WTC11 (cell line): Measurements from ENCODE around the gene SLC22A4. TPM values are rescaled to one million over a fixed set of nuclear protein-coding genes. Genes with fewer than 3 reads are reported as not detected.

Experiments used
- ATAC-seq: fragments of 200-7000 bp; cut with Tn5 transposase; 2 replicates; pipeline ENCODE4 v1.10.0; 2021; ENCODE audit warnings: mild to moderate bottlenecking, moderate library complexity
- CTCF ChIA-PET: fragments of 300-600 bp; sonication (Branson Sonifier 250); formaldehyde crosslinking; loops from one replicate; lab custom pipeline; 2021; ENCODE audit warnings: antibody characterized with exemption; lab: Charles Lee
- POLR2A ChIA-PET: fragments of 350-600 bp; sonication (Branson Sonifier 250); formaldehyde crosslinking; loops from one replicate; lab custom pipeline; 2021; ENCODE audit warnings: antibody characterized with exemption; lab: Charles Lee
- DNase-seq: peaks from one replicate; pipeline ENCODE4 v3.0.0; 2021; ENCODE audit warnings: low spot score
- H3K27ac Mint-ChIP-seq: 2 replicates; pipeline ENCODE4 v1.8.0; 2021; ENCODE audit warnings: mixed read lengths
- H3K27me3 Mint-ChIP-seq: 2 replicates; pipeline ENCODE4 v1.8.0; 2021; ENCODE audit warnings: low read depth, mild to moderate bottlenecking, moderate library complexity, mixed read lengths
- H3K36me3 Mint-ChIP-seq: 2 replicates; pipeline ENCODE4 v1.8.0; 2021; ENCODE audit warnings: mixed read lengths
- H3K4me1 Mint-ChIP-seq: 2 replicates; pipeline ENCODE4 v1.8.0; 2022; ENCODE audit warnings: mixed read lengths
- H3K4me3 Mint-ChIP-seq: 2 replicates; pipeline ENCODE4 v1.8.0; 2021; ENCODE audit warnings: mild to moderate bottlenecking, moderate library complexity, mixed read lengths
- H3K9me3 Mint-ChIP-seq: 2 replicates; pipeline ENCODE4 v1.8.0; 2021; ENCODE audit warnings: mixed read lengths
- CREB1 ChIP-seq: sonication (generic); formaldehyde crosslinking; IDR thresholded peaks from 2 replicates; pipeline ENCODE4 v1.8.0; 2023; ENCODE audit warnings: mild to moderate bottlenecking, missing genetic modification reagents
- ELF4 ChIP-seq: sonication (generic); formaldehyde crosslinking; IDR thresholded peaks from 2 replicates; pipeline ENCODE4 v1.8.1; 2022; ENCODE audit warnings: low read depth, mild to moderate bottlenecking, moderate library complexity, missing genetic modification reagents
- FOXJ3 ChIP-seq: sonication (generic); formaldehyde crosslinking; IDR thresholded peaks from 2 replicates; pipeline ENCODE4 v1.9.0; 2021; ENCODE audit warnings: missing genetic modification reagents, mild to moderate bottlenecking, borderline replicate concordance
- GABPB1 ChIP-seq: sonication (generic); formaldehyde crosslinking; IDR thresholded peaks from 2 replicates; pipeline ENCODE4 v1.8.1; 2023; ENCODE audit warnings: mild to moderate bottlenecking, missing genetic modification reagents
- GRHL2 ChIP-seq: fragments of 250-450 bp; sonication (Bioruptor Pico); IDR thresholded peaks from 2 replicates; pipeline ENCODE4 v1.8.0; 2022; ENCODE audit warnings: mild to moderate bottlenecking, moderate library complexity; ENCODE audit not compliant: insufficient replicate concordance, severe bottlenecking
- GTF2I ChIP-seq: fragments of 250-450 bp; sonication (Bioruptor Pico); conservative IDR thresholded peaks from 2 replicates; pipeline ENCODE4 v1.4.0; 2021; ENCODE audit warnings: mild to moderate bottlenecking
- IRF2 ChIP-seq: sonication (generic); formaldehyde crosslinking; IDR thresholded peaks from 2 replicates; pipeline ENCODE4 v1.8.0; 2022; ENCODE audit warnings: low read depth, missing genetic modification reagents, borderline replicate concordance
- MXD4 ChIP-seq: fragments of 250-450 bp; sonication (Bioruptor Pico); IDR thresholded peaks from 2 replicates; pipeline ENCODE4 v1.8.0; 2021; ENCODE audit warnings: mild to moderate bottlenecking, moderate library complexity, borderline replicate concordance
- NR1H2 ChIP-seq: sonication (generic); formaldehyde crosslinking; IDR thresholded peaks from 2 replicates; pipeline ENCODE4 v1.9.0; 2021; ENCODE audit warnings: mild to moderate bottlenecking, moderate library complexity, missing genetic modification reagents
- NR2C2 ChIP-seq: sonication (generic); formaldehyde crosslinking; IDR thresholded peaks from 2 replicates; pipeline ENCODE4 v1.8.0; 2022; ENCODE audit warnings: mild to moderate bottlenecking, missing genetic modification reagents
- OVOL2 ChIP-seq: fragments of 250-450 bp; sonication (Bioruptor Pico); IDR thresholded peaks from 2 replicates; pipeline ENCODE4 v1.9.0; 2021; ENCODE audit warnings: mild to moderate bottlenecking, borderline replicate concordance
- TEAD1 ChIP-seq: sonication (generic); formaldehyde crosslinking; IDR thresholded peaks from 2 replicates; pipeline ENCODE4 v1.8.0; 2022; ENCODE audit warnings: mild to moderate bottlenecking, missing genetic modification reagents
- TP53 ChIP-seq: sonication (generic); formaldehyde crosslinking; IDR thresholded peaks from 2 replicates; pipeline ENCODE4 v1.8.1; 2023; ENCODE audit warnings: mild to moderate bottlenecking, missing genetic modification reagents
- ZNF219 ChIP-seq: sonication (generic); formaldehyde crosslinking; IDR thresholded peaks from 2 replicates; pipeline ENCODE4 v1.8.0; 2023; ENCODE audit warnings: missing genetic modification reagents, mild to moderate bottlenecking, borderline replicate concordance
- ZNF232 ChIP-seq: sonication (generic); formaldehyde crosslinking; IDR thresholded peaks from 2 replicates; pipeline ENCODE4 v1.8.0; 2022; ENCODE audit warnings: mild to moderate bottlenecking, missing genetic modification reagents
- ZNF263 ChIP-seq: sonication (generic); formaldehyde crosslinking; IDR thresholded peaks from 2 replicates; pipeline ENCODE4 v1.8.1; 2022; ENCODE audit warnings: low read depth, mild to moderate bottlenecking, moderate library complexity, missing genetic modification reagents
- ZNF317 ChIP-seq: sonication (generic); formaldehyde crosslinking; IDR thresholded peaks from 2 replicates; pipeline ENCODE4 v1.8.1; 2023; ENCODE audit warnings: low read depth, mild to moderate bottlenecking, moderate library complexity, missing genetic modification reagents, borderline replicate concordance
- ZNF396 ChIP-seq: fragments of 250-450 bp; sonication (Bioruptor Pico); IDR thresholded peaks from 2 replicates; pipeline ENCODE4 v1.8.0; 2021; ENCODE audit warnings: mild to moderate bottlenecking, moderate library complexity, borderline replicate concordance
- total RNA-seq: library from RNA; stranded (reverse); gene quantifications from 3 replicates; pipeline ENCODE4 v1.2.3, GENCODE V29; 2021
- TF ChIP-seq, protein P1 (sequence below): fragments of 250-450 bp; sonication (Bioruptor Pico); IDR thresholded peaks from 2 replicates; pipeline ENCODE4 v1.8.0; 2021; ENCODE audit warnings: mild to moderate bottlenecking
- TF ChIP-seq, protein P2 (sequence below): sonication (generic); formaldehyde crosslinking; IDR thresholded peaks from 2 replicates; pipeline ENCODE4 v1.8.0; 2022; ENCODE audit warnings: mild to moderate bottlenecking, missing genetic modification reagents
- TF ChIP-seq, protein P3 (sequence below): sonication (generic); formaldehyde crosslinking; IDR thresholded peaks from 2 replicates; pipeline ENCODE4 v1.8.0; 2022; ENCODE audit warnings: mild to moderate bottlenecking, missing genetic modification reagents
- TF ChIP-seq, protein P4 (sequence below): fragments of 250-450 bp; sonication (Bioruptor Pico); IDR thresholded peaks from 2 replicates; pipeline ENCODE4 v1.9.0; 2021; ENCODE audit warnings: mild to moderate bottlenecking
- TF ChIP-seq, protein P5 (sequence below): sonication (generic); formaldehyde crosslinking; IDR thresholded peaks from 2 replicates; pipeline ENCODE4 v1.8.1; 2023; ENCODE audit warnings: mild to moderate bottlenecking, moderate library complexity, missing genetic modification reagents
- TF ChIP-seq, protein P6 (sequence below): sonication (generic); formaldehyde crosslinking; IDR thresholded peaks from 2 replicates; pipeline ENCODE4 v1.8.1; 2023; ENCODE audit warnings: mild to moderate bottlenecking, missing genetic modification reagents

SLC22A4 gene
- total RNA-seq, 1 experiment from 2014 or later, result 0.35 TPM

GRCh38 chr5:132380047-132380446, 85.9 kb downstream of the SLC22A4 start:
- Mint-ChIP-seq H3K27me3 (no peaks in the 10 kb centered on the region), H3K4me3 (no peak overlapping the region), H3K27ac (no peak overlapping the region), H3K9me3 (no peaks in the 10 kb centered on the region), H3K4me1 (no peaks in the 10 kb centered on the region), H3K36me3 (no peaks in the 10 kb centered on the region)
- ChIA-PET POLR2A (interaction anchor here (0.6 kb wide), 1 partner anchor 173 kb away, joined by 5 read pairs; no protein-coding TSS in a partner anchor), CTCF (interaction anchor here (0.6 to 1.6 kb wide), 2 partner anchors 92 to 142 kb away, joined by 3 read pairs; no protein-coding TSS in a partner anchor)
- TF ChIP-seq OVOL2 (CRISPR knock-in tag), result no peak
- TF ChIP-seq, protein P1, sequence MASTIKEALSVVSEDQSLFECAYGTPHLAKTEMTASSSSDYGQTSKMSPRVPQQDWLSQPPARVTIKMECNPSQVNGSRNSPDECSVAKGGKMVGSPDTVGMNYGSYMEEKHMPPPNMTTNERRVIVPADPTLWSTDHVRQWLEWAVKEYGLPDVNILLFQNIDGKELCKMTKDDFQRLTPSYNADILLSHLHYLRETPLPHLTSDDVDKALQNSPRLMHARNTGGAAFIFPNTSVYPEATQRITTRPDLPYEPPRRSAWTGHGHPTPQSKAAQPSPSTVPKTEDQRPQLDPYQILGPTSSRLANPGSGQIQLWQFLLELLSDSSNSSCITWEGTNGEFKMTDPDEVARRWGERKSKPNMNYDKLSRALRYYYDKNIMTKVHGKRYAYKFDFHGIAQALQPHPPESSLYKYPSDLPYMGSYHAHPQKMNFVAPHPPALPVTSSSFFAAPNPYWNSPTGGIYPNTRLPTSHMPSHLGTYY, result no peak
- no peak for TF ChIP-seq IRF2
- DNase-seq, result no peak
- no peak for ATAC-seq

- POLR2A ChIA-PET, result no interaction called here
- Mint-ChIP-seq H3K4me1 (no peaks in the 10 kb centered on the region), H3K4me3 (no peak overlapping the region), H3K9me3 (no peaks in the 10 kb centered on the region), H3K27ac (no peak overlapping the region), H3K36me3 (no peaks in the 10 kb centered on the region), H3K27me3 (no peaks in the 10 kb centered on the region)
- no peak for DNase-seq
- no peak for ATAC-seq
- CTCF ChIA-PET, result interaction anchor here (0.6 to 1.6 kb wide), 4 partner anchors 9 to 143 kb away, joined by 3 read pairs; no protein-coding TSS in a partner anchor
- TF ChIP-seq GTF2I, result no peak
- no peak for TF ChIP-seq ZNF219
- TF ChIP-seq GABPB1 (CRISPR knock-in tag), result no peak
- TF ChIP-seq FOXJ3 (CRISPR knock-in tag), result no peak
- TF ChIP-seq, protein P2, sequence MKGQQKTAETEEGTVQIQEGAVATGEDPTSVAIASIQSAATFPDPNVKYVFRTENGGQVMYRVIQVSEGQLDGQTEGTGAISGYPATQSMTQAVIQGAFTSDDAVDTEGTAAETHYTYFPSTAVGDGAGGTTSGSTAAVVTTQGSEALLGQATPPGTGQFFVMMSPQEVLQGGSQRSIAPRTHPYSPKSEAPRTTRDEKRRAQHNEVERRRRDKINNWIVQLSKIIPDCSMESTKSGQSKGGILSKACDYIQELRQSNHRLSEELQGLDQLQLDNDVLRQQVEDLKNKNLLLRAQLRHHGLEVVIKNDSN, result no peak
- no peak for TF ChIP-seq NR1H2 (CRISPR knock-in tag)
- no peak for TF ChIP-seq ZNF396
- no peak for TF ChIP-seq ZNF232 (CRISPR knock-in tag)
Measured at GRCh38 chr5:132380741-132381140, 86.5 kb downstream of the SLC22A4 start.

DNA sequence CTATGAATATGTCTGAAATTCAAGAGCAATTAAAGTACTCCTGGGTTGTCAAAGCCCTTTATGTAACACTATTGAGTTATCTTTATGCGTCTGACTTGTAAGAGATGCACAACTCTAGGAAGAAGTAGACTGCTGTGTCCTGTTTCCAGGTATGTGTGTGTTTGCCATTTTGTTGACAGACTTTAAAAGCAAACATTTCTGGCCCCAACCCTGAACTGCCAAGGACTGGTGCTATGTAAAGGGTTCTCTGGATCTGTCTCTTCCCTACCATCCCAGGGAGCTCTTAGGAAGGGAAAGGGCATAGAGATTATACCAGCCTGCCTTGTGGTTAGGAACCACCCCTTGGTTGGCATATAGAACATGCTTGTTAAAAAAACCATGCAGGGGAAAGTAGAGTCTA, 87.4 kb downstream of the SLC22A4 start:
- no peaks in the 10 kb centered on the region for H3K4me1 Mint-ChIP-seq
- no peak overlapping the region for H3K27ac Mint-ChIP-seq
- no peaks in the 10 kb centered on the region for H3K27me3 Mint-ChIP-seq
- H3K9me3 Mint-ChIP-seq, result no peaks in the 10 kb centered on the region
- no peak for DNase-seq
- TF ChIP-seq, protein P3, sequence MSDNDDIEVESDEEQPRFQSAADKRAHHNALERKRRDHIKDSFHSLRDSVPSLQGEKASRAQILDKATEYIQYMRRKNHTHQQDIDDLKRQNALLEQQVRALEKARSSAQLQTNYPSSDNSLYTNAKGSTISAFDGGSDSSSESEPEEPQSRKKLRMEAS (CRISPR knock-in tag), result no peak
- no peak for TF ChIP-seq ZNF263 (CRISPR knock-in tag)
- ChIA-PET POLR2A (no interaction called here), CTCF (interaction anchor here (0.6 to 1.6 kb wide), 4 partner anchors 8 to 143 kb away, joined by 3 read pairs; no protein-coding TSS in a partner anchor)
- no peak for ATAC-seq
- no peaks in the 10 kb centered on the region for H3K36me3 Mint-ChIP-seq
- H3K4me3 Mint-ChIP-seq, result no peak overlapping the region

GRCh38 chr5:132383261-132383660, 89.1 kb downstream of the SLC22A4 start:
- Mint-ChIP-seq H3K27me3 (no peaks in the 10 kb centered on the region), H3K36me3 (no peaks in the 10 kb centered on the region), H3K4me1 (peaks cover 8% of the 10 kb centered on the region), H3K27ac (no peak overlapping the region), H3K4me3 (no peak overlapping the region), H3K9me3 (no peaks in the 10 kb centered on the region)
- ChIA-PET CTCF (interaction anchor here (0.9 to 1.6 kb wide), 3 partner anchors 28 to 118 kb away, joined by 3 to 4 read pairs (median 4); no protein-coding TSS in a partner anchor), POLR2A (no interaction called here)
- DNase-seq (no peak), ATAC-seq (no peak)
- TF ChIP-seq CREB1 (CRISPR knock-in tag) (no peak), MXD4 (no peak), TP53 (CRISPR knock-in tag) (no peak), TEAD1 (no peak), NR2C2 (CRISPR knock-in tag) (no peak), GRHL2 (no peak), ZNF317 (CRISPR knock-in tag) (no peak), ELF4 (CRISPR knock-in tag) (no peak)
- TF ChIP-seq, protein P4, sequence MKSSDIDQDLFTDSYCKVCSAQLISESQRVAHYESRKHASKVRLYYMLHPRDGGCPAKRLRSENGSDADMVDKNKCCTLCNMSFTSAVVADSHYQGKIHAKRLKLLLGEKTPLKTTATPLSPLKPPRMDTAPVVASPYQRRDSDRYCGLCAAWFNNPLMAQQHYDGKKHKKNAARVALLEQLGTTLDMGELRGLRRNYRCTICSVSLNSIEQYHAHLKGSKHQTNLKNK (CRISPR knock-in tag), result no peak
- TF ChIP-seq, protein P2, result no peak
- TF ChIP-seq, protein P5, sequence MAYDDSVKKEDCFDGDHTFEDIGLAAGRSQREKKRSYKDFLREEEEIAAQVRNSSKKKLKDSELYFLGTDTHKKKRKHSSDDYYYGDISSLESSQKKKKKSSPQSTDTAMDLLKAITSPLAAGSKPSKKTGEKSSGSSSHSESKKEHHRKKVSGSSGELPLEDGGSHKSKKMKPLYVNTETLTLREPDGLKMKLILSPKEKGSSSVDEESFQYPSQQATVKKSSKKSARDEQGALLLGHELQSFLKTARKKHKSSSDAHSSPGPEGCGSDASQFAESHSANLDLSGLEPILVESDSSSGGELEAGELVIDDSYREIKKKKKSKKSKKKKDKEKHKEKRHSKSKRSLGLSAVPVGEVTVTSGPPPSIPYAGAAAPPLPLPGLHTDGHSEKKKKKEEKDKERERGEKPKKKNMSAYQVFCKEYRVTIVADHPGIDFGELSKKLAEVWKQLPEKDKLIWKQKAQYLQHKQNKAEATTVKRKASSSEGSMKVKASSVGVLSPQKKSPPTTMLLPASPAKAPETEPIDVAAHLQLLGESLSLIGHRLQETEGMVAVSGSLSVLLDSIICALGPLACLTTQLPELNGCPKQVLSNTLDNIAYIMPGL (CRISPR knock-in tag), result no peak
- TF ChIP-seq, protein P6, sequence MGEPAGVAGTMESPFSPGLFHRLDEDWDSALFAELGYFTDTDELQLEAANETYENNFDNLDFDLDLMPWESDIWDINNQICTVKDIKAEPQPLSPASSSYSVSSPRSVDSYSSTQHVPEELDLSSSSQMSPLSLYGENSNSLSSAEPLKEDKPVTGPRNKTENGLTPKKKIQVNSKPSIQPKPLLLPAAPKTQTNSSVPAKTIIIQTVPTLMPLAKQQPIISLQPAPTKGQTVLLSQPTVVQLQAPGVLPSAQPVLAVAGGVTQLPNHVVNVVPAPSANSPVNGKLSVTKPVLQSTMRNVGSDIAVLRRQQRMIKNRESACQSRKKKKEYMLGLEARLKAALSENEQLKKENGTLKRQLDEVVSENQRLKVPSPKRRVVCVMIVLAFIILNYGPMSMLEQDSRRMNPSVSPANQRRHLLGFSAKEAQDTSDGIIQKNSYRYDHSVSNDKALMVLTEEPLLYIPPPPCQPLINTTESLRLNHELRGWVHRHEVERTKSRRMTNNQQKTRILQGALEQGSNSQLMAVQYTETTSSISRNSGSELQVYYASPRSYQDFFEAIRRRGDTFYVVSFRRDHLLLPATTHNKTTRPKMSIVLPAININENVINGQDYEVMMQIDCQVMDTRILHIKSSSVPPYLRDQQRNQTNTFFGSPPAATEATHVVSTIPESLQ (CRISPR knock-in tag), result no peak
